T-cell (primary cell): ENCODE results near the gene PHC2. TPM values are rescaled to one million over a fixed set of nuclear protein-coding genes. Genes with fewer than 3 reads are reported as not detected.

ENCODE experiments used
- ATAC-seq, 4 experiments: fragments of 200-7000 bp in 3 of 4; fragments of 150-1000 bp in 1 of 4; cut with Tn5 transposase; replicated peaks in 1 of 4; 1 replicate in 3 of 4; 2 replicates in 1 of 4; pipeline ENCODE4 v1.10.0; 2021; ENCODE audit warnings: moderate library complexity in 3 of 4, mild to moderate bottlenecking in 2 of 4, moderate number of reproducible peaks in 1 of 4
- CTCF ChIA-PET, 2 donors: fragments of 300-600 bp; sonication (Branson Sonifier 250); formaldehyde crosslinking; loops; one replicate each; lab custom pipeline; 2022; ENCODE audit warnings: antibody characterized with exemption in 2 of 2; lab: Charles Lee
- POLR2A ChIA-PET, 2 donors: fragments of 300-600 bp; sonication (Branson Sonifier 250); formaldehyde crosslinking; loops; one replicate each; lab custom pipeline; 2022; ENCODE audit warnings: antibody characterized with exemption in 2 of 2; lab: Charles Lee
- DNase-seq, 35 experiments: peaks; one replicate each; pipeline versions ENCODE4 v3.0.0 to v3.0.0-alpha.2; 2013 to 2023
- H3K27ac ChIP-seq: one replicate; pipeline ENCODE4 v1.5.1; 2013; ENCODE audit warnings: low read length
- H3K27me3 ChIP-seq, 2 experiments: replicated peaks in 1 of 2; 1 replicate in 1 of 2; 2 replicates in 1 of 2; pipeline versions ENCODE4 v1.6.1 to v1.7.0; 2013; ENCODE audit warnings: low read length in 1 of 2, mixed read lengths in 1 of 2; ENCODE audit not compliant: control insufficient read depth in 2 of 2, insufficient read depth in 2 of 2; ENCODE audit errors: extremely low read depth in 1 of 2
- H3K36me3 ChIP-seq, 2 donors: 1 replicate in 1 of 2; 2 replicates in 1 of 2; pipeline versions ENCODE4 v1.6.1 to v1.7.0; 2013; ENCODE audit warnings: low read length in 1 of 2; ENCODE audit not compliant: control insufficient read depth in 2 of 2, insufficient read depth in 1 of 2; ENCODE audit errors: extremely low read depth in 1 of 2
- H3K4me1 ChIP-seq, 2 experiments: 1 replicate in 1 of 2; 2 replicates in 1 of 2; pipeline versions ENCODE4 v1.6.1 to v1.7.0; 2013; ENCODE audit warnings: low read length in 2 of 2, mixed read lengths in 1 of 2; ENCODE audit not compliant: insufficient read depth in 2 of 2, control insufficient read depth in 1 of 2; ENCODE audit errors: extremely low read depth in 1 of 2
- H3K4me3 ChIP-seq, 2 donors: 1 replicate in 1 of 2; 2 replicates in 1 of 2; pipeline versions ENCODE4 v1.5.1 to v1.7.0; 2013; ENCODE audit warnings: mild to moderate bottlenecking in 2 of 2, low read length in 1 of 2, moderate library complexity in 1 of 2; ENCODE audit not compliant: control insufficient read depth in 1 of 2; ENCODE audit errors: extremely low read depth in 1 of 2
- H3K9me3 ChIP-seq: 2 replicates; pipeline ENCODE4 v1.7.0; 2013
- H3K27ac Mint-ChIP-seq, 2 donors: one replicate each; pipeline ENCODE4 v1.8.0; 2020 to 2021; ENCODE audit warnings: mild to moderate bottlenecking in 2 of 2, mixed read lengths in 2 of 2
- H3K27me3 Mint-ChIP-seq, 2 donors: one replicate each; pipeline ENCODE4 v1.8.0; 2021 to 2022; ENCODE audit warnings: mixed read lengths in 2 of 2
- H3K36me3 Mint-ChIP-seq: one replicate; pipeline ENCODE4 v1.8.0; 2021; ENCODE audit warnings: mixed read lengths
- H3K4me1 Mint-ChIP-seq, 3 donors: one replicate each; pipeline ENCODE4 v1.8.0; 2020 to 2022; ENCODE audit warnings: mixed read lengths in 3 of 3, mild to moderate bottlenecking in 1 of 3
- H3K4me3 Mint-ChIP-seq, 3 donors: one replicate each; pipeline ENCODE4 v1.8.0; 2020 to 2022; ENCODE audit warnings: mild to moderate bottlenecking in 3 of 3, mixed read lengths in 3 of 3, moderate library complexity in 3 of 3
- H3K9me3 Mint-ChIP-seq, 3 donors: one replicate each; pipeline ENCODE4 v1.8.0; 2020 to 2022; ENCODE audit warnings: mixed read lengths in 3 of 3
- WGBS: methylation state at CpG from one replicate; pipeline ENCODE4 v1.1.5; 2013; ENCODE audit warnings: missing lambda C conversion rate; ENCODE audit not compliant: insufficient coverage; 5-methylcytosine and 5-hydroxymethylcytosine counted together
- total RNA-seq, 35 experiments: library from RNA in 6 of 35; stranded (reverse) in 6 of 35; fragments of 120-200 nt in 1 of 35; gene quantifications; one replicate each; pipeline versions ENCODE4 v1.2.1 to v1.2.4 and lab custom pipeline; 2013 to 2026

Gene PHC2
- total RNA-seq, 5 donors from 2014 or later (not counting 1 experiment from before 2014, with no cell fraction given) = 29.7 to 39.3 (median 37.9) TPM

DNA sequence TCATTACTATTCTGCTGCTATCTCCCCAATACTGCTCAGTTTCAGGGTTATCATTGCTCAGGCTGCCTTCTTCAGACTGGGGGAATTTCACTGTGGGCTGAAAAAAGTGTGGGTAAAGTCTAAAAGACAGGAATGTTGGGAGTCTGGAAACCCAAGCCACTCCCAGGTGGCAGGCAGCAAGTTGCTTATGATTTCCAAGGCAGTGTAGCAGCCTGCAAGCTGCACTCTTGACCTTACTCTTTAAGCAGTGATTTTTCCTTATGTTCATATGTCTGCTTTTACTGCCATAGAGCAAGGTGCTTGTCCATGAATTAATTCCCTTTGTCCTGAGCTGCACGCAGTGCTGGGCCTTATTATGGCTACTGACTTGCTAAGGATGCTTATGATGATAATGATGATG is 53.1 kb downstream of the PHC2 start:
- Mint-ChIP-seq H3K27me3 (peaks cover 5 to 18% of the 10 kb centered on the region in 2 donors), H3K4me3 (no peak overlapping the region), H3K9me3 (no peaks in the 10 kb centered on the region), H3K36me3 (no peaks in the 10 kb centered on the region), H3K4me1 (peaks cover 13 to 53% (median 17%) of the 10 kb centered on the region in 3 donors), H3K27ac (peak overlapping the region in 1 of 2 donors; percentile 85)
- ATAC-seq (no peak), DNase-seq (no peak)
- Histone ChIP-seq H3K9me3 (no peaks in the 10 kb centered on the region), H3K27ac (no peak overlapping the region), H3K4me1 (peaks cover 0 to 11% of the 10 kb centered on the region in 2 experiments), H3K4me3 (no peak overlapping the region), H3K36me3 (no peaks in the 10 kb centered on the region), H3K27me3 (peaks cover 0 to 10% of the 10 kb centered on the region in 2 experiments)
- ChIA-PET POLR2A (no interaction called here), CTCF (no interaction called here)
- 100% methylated on average over 1 of the region's 1 CpG for WGBS

DNA sequence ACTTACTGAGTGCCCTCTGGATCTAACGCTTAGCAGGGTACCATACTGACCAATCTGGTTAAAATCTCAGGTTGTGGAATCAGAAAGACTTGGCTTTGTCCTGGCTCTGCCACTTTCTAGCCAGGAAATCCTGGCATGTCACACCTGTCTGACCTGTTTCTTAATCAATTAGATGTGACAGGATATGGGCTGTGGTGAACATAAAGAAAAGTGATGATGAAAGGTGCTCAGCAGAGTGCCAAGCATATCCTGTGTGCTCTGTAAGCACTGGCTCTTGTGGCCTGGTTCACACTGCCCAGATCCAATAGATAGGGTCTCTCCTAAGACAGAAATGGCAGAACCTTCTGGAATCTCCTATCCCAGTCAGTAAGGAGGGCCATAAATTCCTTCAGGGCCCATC is 53.9 kb downstream of the PHC2 start:
- H3K4me1 ChIP-seq = peaks cover 0 to 11% of the 10 kb centered on the region in 2 experiments
- no peaks in the 10 kb centered on the region for H3K9me3 ChIP-seq
- H3K27me3 ChIP-seq = peaks cover 0 to 7% of the 10 kb centered on the region in 2 experiments
- DNase-seq = peak in 1 of 35 experiments; percentile 21
- Mint-ChIP-seq H3K9me3 (no peaks in the 10 kb centered on the region), H3K27ac (peak overlapping the region in 1 of 2 donors; percentile 85), H3K36me3 (no peaks in the 10 kb centered on the region), H3K4me3 (no peak overlapping the region), H3K4me1 (peaks cover 13 to 50% (median 17%) of the 10 kb centered on the region in 3 donors), H3K27me3 (peaks cover 2 to 11% of the 10 kb centered on the region in 2 donors)
- H3K4me3 ChIP-seq = no peak overlapping the region
- ChIA-PET POLR2A (no interaction called here), CTCF (interaction anchor here in 1 of 2 donors (0.6 kb wide), 1 partner anchor 80 kb away, joined by 12 read pairs; no protein-coding TSS in a partner anchor)
- ATAC-seq = peak; percentile 72 to 84 (median 80)
- H3K27ac ChIP-seq = no peak overlapping the region
- no peaks in the 10 kb centered on the region for H3K36me3 ChIP-seq
- no CpG with 5 or more reads among the region's 1 CpG for WGBS

DNA sequence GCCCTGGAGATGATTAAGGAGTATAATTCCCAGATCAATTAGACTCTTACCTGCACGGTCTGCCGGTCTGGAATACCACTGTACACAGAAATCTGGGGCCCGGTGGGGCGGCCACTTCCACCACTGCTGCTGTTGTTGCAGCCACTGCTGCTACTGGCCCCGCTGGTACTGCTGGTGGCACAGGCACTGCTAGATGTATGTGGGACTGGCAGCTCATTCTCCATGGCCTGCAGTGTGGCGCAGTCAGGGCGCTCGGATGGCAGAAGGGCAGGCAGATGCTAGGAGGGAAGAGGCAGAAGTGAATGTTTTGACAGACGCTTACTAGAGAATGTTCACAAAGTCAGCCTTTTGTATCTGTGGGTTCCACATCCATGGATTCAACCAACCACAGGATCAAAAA is 55.6 kb downstream of the PHC2 start:
- Histone ChIP-seq H3K27ac (no peak overlapping the region), H3K27me3 (peaks cover 0 to 10% of the 10 kb centered on the region in 2 experiments), H3K4me3 (no peak overlapping the region), H3K9me3 (no peaks in the 10 kb centered on the region), H3K36me3 (no peaks in the 10 kb centered on the region), H3K4me1 (peaks cover 0 to 11% of the 10 kb centered on the region in 2 experiments)
- no peak overlapping the region for H3K4me3 Mint-ChIP-seq
- ATAC-seq (no peak), DNase-seq (no peak)
- peaks cover 2 to 11% of the 10 kb centered on the region in 2 donors for H3K27me3 Mint-ChIP-seq
- no peaks in the 10 kb centered on the region for H3K9me3 Mint-ChIP-seq
- ChIA-PET CTCF (no interaction called here), POLR2A (no interaction called here)
- peaks cover 6 to 39% (median 8%) of the 10 kb centered on the region in 3 donors for H3K4me1 Mint-ChIP-seq
- WGBS = 96% methylated on average over 8 of the region's 9 CpGs
- no peaks in the 10 kb centered on the region for H3K36me3 Mint-ChIP-seq
- H3K27ac Mint-ChIP-seq = no peak overlapping the region

DNA sequence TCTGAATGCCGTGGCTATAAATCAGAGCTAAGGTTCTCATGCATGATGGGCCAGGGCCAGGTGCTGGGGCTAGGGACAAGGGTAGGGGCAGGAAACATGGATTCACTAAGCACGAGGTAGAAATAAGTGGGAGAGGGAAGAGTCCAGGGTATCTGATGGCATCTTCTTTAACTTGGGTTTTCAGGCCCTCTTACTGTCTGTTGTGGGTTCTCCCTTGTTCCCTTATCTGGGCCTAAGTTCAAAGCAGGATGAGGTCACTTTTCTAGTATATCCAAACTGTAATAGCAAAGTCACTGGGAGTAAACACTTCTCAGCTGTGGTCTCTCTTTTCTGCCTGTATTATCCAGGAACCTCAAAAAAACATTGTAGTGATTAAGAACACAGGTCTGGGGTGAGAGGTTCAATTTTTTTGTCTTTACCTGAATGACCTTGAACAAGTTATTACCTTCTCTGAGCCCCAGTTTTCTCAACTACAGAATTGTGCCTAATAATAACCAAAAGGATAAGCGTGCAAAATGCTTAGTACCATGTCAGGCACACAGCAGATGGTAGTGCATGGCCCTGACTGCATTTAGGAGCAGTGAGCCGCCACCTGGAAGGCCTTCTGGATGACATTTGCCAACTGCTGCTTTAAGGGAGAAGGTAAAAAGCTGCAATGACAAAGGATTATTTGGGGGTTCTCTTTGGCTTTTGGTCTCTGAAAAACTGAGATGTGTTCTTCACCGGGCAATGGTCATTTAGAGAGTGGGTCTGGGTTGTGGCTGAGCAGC is 56.4 kb downstream of the PHC2 start:
- ATAC-seq = no peak
- Mint-ChIP-seq H3K4me1 (peaks cover 6 to 31% (median 8%) of the 10 kb centered on the region in 3 donors), H3K4me3 (no peak overlapping the region), H3K9me3 (no peaks in the 10 kb centered on the region), H3K36me3 (no peaks in the 10 kb centered on the region), H3K27ac (no peak overlapping the region), H3K27me3 (peaks cover 2 to 6% of the 10 kb centered on the region in 2 donors)
- no peak overlapping the region for H3K4me3 ChIP-seq
- 82% methylated on average over 4 of the region's 5 CpGs for WGBS
- peaks cover 0 to 11% of the 10 kb centered on the region in 2 experiments for H3K4me1 ChIP-seq
- H3K9me3 ChIP-seq = no peaks in the 10 kb centered on the region
- H3K36me3 ChIP-seq = no peaks in the 10 kb centered on the region
- no peak overlapping the region for H3K27ac ChIP-seq
- peaks cover 0 to 7% of the 10 kb centered on the region in 2 experiments for H3K27me3 ChIP-seq
- POLR2A ChIA-PET = no interaction called here
- CTCF ChIA-PET = no interaction called here
- no peak for DNase-seq

DNA sequence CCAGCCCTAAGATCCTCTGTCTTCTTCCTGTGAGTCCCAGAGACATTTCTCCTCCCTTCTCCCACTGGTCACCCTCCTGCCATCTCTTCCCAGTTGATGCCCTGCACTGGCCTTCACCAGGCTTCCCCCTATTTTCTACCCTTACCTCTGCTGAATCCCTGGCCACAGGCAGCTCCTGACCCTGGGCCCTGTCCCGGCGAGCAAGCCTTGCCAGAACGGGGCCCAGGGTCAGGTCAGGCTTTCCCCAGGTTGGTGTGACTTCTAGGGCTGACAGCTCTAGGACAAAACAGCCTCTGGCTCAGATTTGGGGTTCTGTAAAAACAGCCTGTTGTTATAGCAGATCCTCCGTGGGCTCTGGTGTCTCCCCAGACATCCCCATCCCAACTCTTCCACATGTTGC is 57.3 kb downstream of the PHC2 start:
- H3K27ac Mint-ChIP-seq = no peak overlapping the region
- CTCF ChIA-PET = interaction anchor here in 1 of 2 donors (0.6 kb wide), 1 partner anchor 121 kb away, joined by 3 read pairs; no protein-coding TSS in a partner anchor
- peaks cover 0 to 11% of the 10 kb centered on the region in 2 experiments for H3K4me1 ChIP-seq

DNA sequence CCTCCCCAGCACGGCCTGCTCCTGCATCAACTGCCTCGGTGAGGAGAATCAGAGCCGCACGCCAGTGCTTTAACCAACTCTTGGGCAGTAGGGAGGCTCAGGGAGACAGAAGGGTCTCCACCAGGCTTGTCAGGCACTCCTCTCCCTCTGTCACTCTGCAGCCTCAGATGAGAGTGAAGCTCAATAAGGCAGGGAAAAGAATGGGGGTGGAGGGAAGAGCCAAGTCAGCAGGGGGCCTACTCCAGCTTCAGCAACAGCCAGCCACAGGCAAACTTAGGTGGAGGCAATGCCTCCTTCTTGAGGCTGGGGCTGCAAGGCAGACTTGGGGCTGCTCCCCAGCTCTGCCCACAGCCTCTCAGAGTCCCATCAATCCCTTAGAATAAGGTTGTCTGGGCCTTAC is 58.2 kb downstream of the PHC2 start:
- POLR2A ChIA-PET = no interaction called here
- CTCF ChIA-PET = no interaction called here

More for the DNA sequence above, 57.3 kb downstream of the PHC2 start:
- 90% methylated on average over 4 of the region's 4 CpGs for WGBS
- no peak overlapping the region for H3K4me3 Mint-ChIP-seq
- Histone ChIP-seq H3K36me3 (no peaks in the 10 kb centered on the region), H3K4me3 (no peak overlapping the region), H3K9me3 (no peaks in the 10 kb centered on the region), H3K27me3 (peaks cover 0 to 6% of the 10 kb centered on the region in 2 experiments), H3K27ac (no peak overlapping the region)
- H3K9me3 Mint-ChIP-seq = no peaks in the 10 kb centered on the region
- ATAC-seq (no peak), DNase-seq (no peak)
- POLR2A ChIA-PET = no interaction called here
- no peaks in the 10 kb centered on the region for H3K36me3 Mint-ChIP-seq
- H3K4me1 Mint-ChIP-seq = peaks cover 6 to 26% (median 8%) of the 10 kb centered on the region in 3 donors
- peaks cover 2 to 4% of the 10 kb centered on the region in 2 donors for H3K27me3 Mint-ChIP-seq

More for the DNA sequence above, 58.2 kb downstream of the PHC2 start:
- no CpG with 5 or more reads among the region's 4 CpGs for WGBS
- Histone ChIP-seq H3K27ac (no peak overlapping the region), H3K36me3 (no peaks in the 10 kb centered on the region), H3K9me3 (no peaks in the 10 kb centered on the region), H3K27me3 (peaks cover 0 to 15% of the 10 kb centered on the region in 2 experiments), H3K4me3 (no peak overlapping the region), H3K4me1 (peaks cover 0 to 16% of the 10 kb centered on the region in 2 experiments)
- DNase-seq = no peak
- peaks cover 2 to 4% of the 10 kb centered on the region in 2 donors for H3K27me3 Mint-ChIP-seq
- H3K4me1 Mint-ChIP-seq = peaks cover 8 to 19% (median 11%) of the 10 kb centered on the region in 3 donors
- H3K27ac Mint-ChIP-seq = no peak overlapping the region
- ATAC-seq = no peak
- no peaks in the 10 kb centered on the region for H3K36me3 Mint-ChIP-seq
- H3K4me3 Mint-ChIP-seq = no peak overlapping the region
- H3K9me3 Mint-ChIP-seq = no peaks in the 10 kb centered on the region
